HG03354 (cell line): ENCODE measurements around the gene C5orf63.
"Not testable (repeated sequence)": the region's sequence is repeated elsewhere in the genome, so short reads cannot be mapped to it uniquely, and the experiment has no call there.

Experiments used
- ATAC-seq: cut with Tn5 transposase; IDR thresholded peaks from one replicate; pipeline ENCODE4 v1.9.1; 2021; ENCODE audit warnings: mild to moderate bottlenecking; ENCODE audit not compliant: unreplicated experiment, poor library complexity, severe bottlenecking

Gene C5orf63

GRCh38 chr5:127040796-127041520, 32.3 kb downstream of the C5orf63 start:
- ATAC-seq, result no peak

DNA sequence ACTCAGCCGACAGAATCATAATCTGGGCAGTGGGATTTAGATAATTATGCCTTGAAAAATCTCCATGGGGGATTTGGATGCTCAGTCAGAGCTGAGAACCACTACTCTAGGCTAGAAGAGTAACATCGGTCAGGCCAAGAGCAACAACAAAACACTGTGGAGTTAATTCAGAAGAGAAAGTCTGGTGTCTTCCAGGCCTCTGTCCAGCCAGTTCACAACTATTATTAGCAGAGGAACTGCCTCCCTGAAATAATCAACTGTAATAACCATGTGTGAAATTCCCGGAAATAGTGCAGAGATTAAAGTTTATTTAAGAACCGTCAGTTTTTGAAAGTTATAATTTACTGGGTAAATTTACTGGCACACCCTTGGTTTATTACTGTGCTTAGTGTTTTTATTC, 34.8 kb downstream of the C5orf63 start:
- no peak for ATAC-seq

DNA sequence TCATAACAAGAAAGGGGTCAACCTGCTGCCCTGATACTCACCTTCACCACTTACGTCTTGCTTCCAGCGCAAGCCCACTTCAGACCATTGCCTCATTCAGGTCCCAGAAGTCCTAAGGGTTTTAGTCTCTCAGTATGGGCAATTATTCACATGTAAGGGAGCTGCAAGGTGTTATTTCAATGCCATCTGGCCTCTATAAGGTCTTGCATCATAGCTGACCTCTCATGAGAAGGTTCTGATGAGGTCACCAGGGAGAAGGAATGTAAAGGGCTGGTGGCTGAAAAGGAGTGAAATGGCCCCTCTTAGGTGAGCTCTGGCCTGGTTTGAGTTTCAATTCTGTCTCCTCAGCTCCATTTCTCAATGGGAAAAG, 41.5 kb downstream of the C5orf63 start:
- no peak for ATAC-seq

DNA sequence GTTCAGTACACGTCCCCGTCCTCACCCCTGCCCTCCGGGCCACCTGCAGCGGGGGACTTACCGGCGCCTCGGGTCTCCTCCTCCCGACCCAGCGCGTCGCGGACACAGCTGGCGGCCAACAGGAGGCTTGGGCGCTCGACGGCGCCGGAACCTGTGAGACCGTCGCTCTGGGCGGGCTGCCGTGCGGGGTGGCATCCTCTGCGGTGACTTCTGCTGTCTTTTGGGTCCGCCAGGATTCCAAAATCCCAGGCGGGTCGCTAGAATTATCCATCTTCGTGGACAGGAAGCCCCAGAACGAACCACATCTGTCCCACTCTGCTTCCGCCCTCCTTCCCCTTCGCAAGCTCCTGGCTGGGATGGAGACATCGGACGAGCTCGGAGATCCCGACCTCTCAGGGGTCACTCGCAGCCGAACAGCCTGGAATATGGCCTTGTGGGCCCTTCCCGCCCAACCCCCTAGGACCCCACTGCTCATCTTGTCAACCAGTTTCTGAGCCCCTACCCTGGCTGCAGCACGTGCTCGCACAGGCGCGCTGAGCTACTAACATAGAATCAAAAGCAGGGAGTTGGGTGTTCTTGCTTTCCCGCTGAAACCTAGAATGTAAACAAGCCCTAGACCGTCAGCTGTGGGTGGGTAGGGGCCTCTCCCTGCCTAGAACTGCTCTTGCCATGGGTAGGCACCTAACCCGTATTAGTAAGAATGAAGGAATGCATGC, 42.0 kb downstream of the C5orf63 start:
- peak; percentile 30 for ATAC-seq

GRCh38 chr5:127030259-127031146, 42.8 kb downstream of the C5orf63 start, which contains the start of gene MARCHF3:
Gene MARCHF3 (minus strand): TSS chr5:127030558. CDS start chr5:126918171, 112,387 bp downstream.
- peak; percentile 91 for ATAC-seq

GRCh38 chr5:127029581-127030258, 43.6 kb downstream of the C5orf63 start:
- ATAC-seq, result peak; percentile 29

DNA sequence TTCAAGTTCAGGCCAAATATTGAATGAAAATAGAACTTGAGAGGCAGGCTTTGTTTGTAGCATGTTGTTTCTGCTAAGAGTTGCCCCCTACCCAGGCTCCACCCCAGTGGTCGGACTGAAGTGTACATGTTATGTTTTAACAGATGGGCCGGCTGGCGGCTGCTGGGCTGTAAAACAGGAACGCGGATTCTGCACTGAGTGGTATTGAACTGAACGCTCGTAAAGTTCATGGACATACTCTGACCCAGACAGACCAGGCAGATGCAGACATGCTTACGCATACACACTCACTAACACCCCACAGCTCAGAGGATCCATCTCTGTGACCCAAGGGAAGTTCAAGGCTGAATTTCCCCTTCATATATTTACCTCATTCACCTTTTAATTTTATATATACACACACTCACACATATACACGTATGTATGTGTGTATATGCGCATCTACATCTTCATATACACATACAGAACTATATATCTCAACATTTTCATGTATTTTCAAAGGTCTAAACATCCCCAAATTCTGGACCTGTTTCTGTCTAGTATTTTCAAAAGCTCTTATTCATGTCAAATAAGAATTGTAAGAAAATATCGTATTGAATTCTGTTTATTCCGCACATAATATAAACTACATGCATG, 44.4 kb downstream of the C5orf63 start:
- peak; percentile 22 for ATAC-seq

- no peak for ATAC-seq
Observed at GRCh38 chr5:127027539-127027938, 45.8 kb downstream of the C5orf63 start.

DNA sequence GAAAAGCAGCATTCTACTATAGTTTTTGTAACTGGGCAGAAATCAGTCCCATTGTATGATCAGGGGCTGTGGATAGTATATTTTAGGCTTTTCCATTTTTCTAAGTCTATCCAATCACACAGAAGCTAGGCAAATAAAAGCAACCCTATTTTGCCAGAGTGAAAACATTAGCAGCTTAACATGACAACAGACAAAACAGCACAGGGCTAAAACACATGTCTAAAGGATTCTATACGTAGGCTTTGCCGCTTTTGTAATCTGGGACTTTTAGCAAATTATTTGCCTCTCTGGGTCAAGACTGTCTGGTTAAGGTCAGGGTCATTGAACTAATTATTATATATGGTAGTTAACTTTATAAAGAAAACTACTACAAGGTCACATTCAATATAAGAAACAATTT, 47.1 kb downstream of the C5orf63 start:
- ATAC-seq, result no peak

DNA sequence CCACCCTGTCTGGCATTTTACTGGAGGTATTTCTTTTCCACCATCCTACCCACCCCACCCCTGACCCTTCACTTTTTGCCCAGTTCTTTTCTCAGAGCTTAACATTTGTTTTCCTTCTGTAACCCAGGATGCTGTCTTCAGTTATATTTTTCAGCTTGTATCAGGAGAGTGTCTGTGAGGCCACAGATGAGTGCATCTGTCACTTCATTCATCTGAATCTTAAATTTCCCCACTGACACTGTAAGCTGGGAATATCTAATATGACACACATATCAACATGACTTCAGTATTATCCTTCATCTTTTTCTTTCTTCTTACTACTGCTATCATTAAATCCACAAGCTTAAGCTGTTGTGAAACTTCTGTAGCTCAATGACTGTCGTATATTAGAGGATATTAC, 47.8 kb downstream of the C5orf63 start:
- ATAC-seq, result no peak

DNA sequence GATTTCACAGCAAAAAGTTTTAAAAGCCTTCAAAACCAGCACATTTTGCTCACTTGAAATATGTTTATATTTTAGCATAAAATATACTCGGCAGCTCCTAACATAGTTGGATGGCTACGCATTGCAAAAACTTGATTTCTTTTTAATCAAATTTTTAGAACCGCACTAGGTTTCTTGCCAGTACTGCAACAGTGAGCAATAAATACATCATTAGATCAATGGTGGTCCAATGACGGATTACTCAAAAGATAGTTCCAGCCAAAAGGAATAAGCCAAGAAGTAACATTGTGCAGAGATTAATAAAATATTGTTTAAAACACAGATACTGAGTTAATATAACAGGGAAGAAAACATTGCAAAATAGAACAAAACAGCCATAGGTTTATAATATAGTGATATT, 48.5 kb downstream of the C5orf63 start:
- ATAC-seq, result no peak

DNA sequence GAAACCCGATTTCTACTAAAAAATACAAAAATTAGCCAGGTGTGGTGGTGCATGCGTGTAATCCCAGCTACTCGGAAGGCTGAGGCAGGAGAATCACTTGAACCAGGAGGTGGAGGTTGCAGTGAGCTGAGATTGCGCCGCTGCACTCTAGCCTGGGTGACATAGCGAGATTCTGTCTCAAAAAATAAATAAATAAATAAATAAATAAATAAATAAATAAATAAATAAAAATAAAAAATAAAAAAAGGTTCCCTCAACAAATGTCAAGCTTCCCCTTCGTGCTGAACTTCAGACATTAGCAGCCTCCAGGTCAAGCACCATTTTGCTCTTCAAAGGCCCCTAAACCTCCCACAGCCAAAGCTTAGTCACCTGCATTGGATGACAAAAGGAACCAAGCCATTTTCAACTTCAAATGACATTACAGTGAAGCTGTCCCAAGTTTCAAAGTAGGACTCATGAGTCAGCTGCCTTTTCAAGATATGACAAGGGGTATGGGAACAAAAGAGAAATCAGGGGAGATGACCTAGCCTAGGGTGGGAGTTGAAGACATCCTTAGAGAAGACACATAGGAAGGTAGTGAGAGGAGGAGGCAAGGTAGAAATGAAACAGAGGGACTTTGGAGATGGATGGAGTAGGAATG, 49.6 kb downstream of the C5orf63 start:
- ATAC-seq, result not testable (repeated sequence)

GRCh38 chr5:127022846-127023245, 50.5 kb downstream of the C5orf63 start:
- no peak for ATAC-seq

GRCh38 chr5:127019928-127020327, 53.4 kb downstream of the C5orf63 start:
- no peak for ATAC-seq

GRCh38 chr5:127016722-127017121, 56.6 kb downstream of the C5orf63 start:
- ATAC-seq, result not testable (repeated sequence)

GRCh38 chr5:127015716-127016115, 57.6 kb downstream of the C5orf63 start:
- no peak for ATAC-seq

- peak; percentile 35 for ATAC-seq
Observed at GRCh38 chr5:127014573-127014972, 58.7 kb downstream of the C5orf63 start.

GRCh38 chr5:127013407-127013806, 59.9 kb downstream of the C5orf63 start:
- ATAC-seq, result no peak

GRCh38 chr5:127012916-127013315, 60.4 kb downstream of the C5orf63 start:
- no peak for ATAC-seq
